ENCODE measurements around the gene GSG1L.

- no peak for TF ChIP-seq CTCF (IDR thresholded peaks at IDR 0.05; ENCODE audit: insufficient read depth, low read length, poor library complexity, severe bottlenecking)
- TF ChIP-seq EZH2phosphoT487 (conservative IDR thresholded peaks at IDR 0.05; ENCODE audit: low read length), result no peak
Observed at GRCh38 chr16:27749946-27750345, 313.6 kb downstream of the GSG1L start.
